GM23248 (cell line): ENCODE measurements around the gene EFR3B. TPM values are rescaled to one million over a fixed set of nuclear protein-coding genes. Genes with fewer than 3 reads are reported as not detected.

Source experiments
- DNase-seq: peaks from one replicate; pipeline ENCODE4 v3.0.0-alpha.2; 2015
- H2AFZ ChIP-seq: fragments of 200-600 bp; sonication (generic); 2 replicates; pipeline ENCODE4 v1.6.1; 2016; ENCODE audit warnings: antibody characterized with exemption
- H3F3A ChIP-seq: fragments of 200-600 bp; sonication (generic); 2 replicates; pipeline ENCODE4 v1.6.1; 2016; ENCODE audit warnings: mild to moderate bottlenecking, antibody characterized with exemption, mixed run types; ENCODE audit not compliant: insufficient read depth
- H3K27ac ChIP-seq: fragments of 200-600 bp; sonication (generic); 2 replicates; pipeline ENCODE4 v1.5.1; 2016; ENCODE audit warnings: mild to moderate bottlenecking
- H3K27me3 ChIP-seq: fragments of 200-600 bp; sonication (generic); replicated peaks from 2 replicates; pipeline ENCODE4 v1.6.1; 2016; ENCODE audit warnings: mild to moderate bottlenecking; ENCODE audit not compliant: insufficient read depth
- H3K36me3 ChIP-seq: fragments of 200-600 bp; sonication (generic); 2 replicates; pipeline ENCODE4 v1.6.1; 2016; ENCODE audit warnings: low read depth, mild to moderate bottlenecking
- H3K4me1 ChIP-seq: fragments of 200-600 bp; sonication (generic); 2 replicates; pipeline ENCODE4 v1.6.1; 2016; ENCODE audit warnings: mild to moderate bottlenecking; ENCODE audit not compliant: insufficient read depth
- H3K4me2 ChIP-seq: fragments of 200-600 bp; sonication (generic); one replicate; pipeline ENCODE4 v1.6.1; 2016; ENCODE audit warnings: mild to moderate bottlenecking; ENCODE audit not compliant: unreplicated experiment
- H3K4me3 ChIP-seq: fragments of 200-600 bp; sonication (generic); 2 replicates; pipeline ENCODE4 v1.5.1; 2016; ENCODE audit warnings: mild to moderate bottlenecking
- H3K79me2 ChIP-seq: fragments of 200-600 bp; sonication (generic); 2 replicates; pipeline ENCODE4 v1.6.1; 2016; ENCODE audit warnings: mild to moderate bottlenecking; ENCODE audit not compliant: insufficient read depth
- H3K9ac ChIP-seq: fragments of 200-600 bp; sonication (generic); 2 replicates; pipeline ENCODE4 v1.6.1; 2016; ENCODE audit warnings: mild to moderate bottlenecking
- H3K9me2 ChIP-seq: fragments of 200-600 bp; sonication (generic); 2 replicates; pipeline ENCODE4 v1.6.1; 2016; ENCODE audit warnings: mixed run types, mild to moderate bottlenecking, moderate library complexity; ENCODE audit not compliant: insufficient read depth
- H3K9me3 ChIP-seq: fragments of 200-600 bp; sonication (generic); one replicate; pipeline ENCODE4 v1.6.1; 2017; ENCODE audit warnings: low read depth
- H4K20me1 ChIP-seq: fragments of 200-600 bp; sonication (generic); 2 replicates; pipeline ENCODE4 v1.6.0; 2016; ENCODE audit not compliant: insufficient read depth
- EZH2 ChIP-seq: fragments of 200-600 bp; sonication (generic); IDR thresholded peaks from 2 replicates; pipeline ENCODE4 v1.6.1; 2018; ENCODE audit warnings: antibody characterized with exemption, mild to moderate bottlenecking; ENCODE audit not compliant: insufficient read depth, poor library complexity, severe bottlenecking
- EZH2phosphoT487 ChIP-seq: fragments of 200-600 bp; sonication (generic); IDR thresholded peaks from 2 replicates; pipeline ENCODE4 v1.6.1; 2018; ENCODE audit warnings: antibody characterized with exemption, moderate library complexity, mild to moderate bottlenecking, low read depth; ENCODE audit not compliant: insufficient read depth
- WGBS, 2 experiments: methylation state at CpG; one replicate each; pipeline ENCODE4 v1.1.6; 2015 to 2017; ENCODE audit warnings: low lambda C conversion rate in 2 of 2, low coverage in 1 of 2; ENCODE audit errors: missing lambda C conversion rate in 2 of 2; 5-methylcytosine and 5-hydroxymethylcytosine counted together
- in situ Hi-C: fragments of 300-500 bp; cut with MboI; formaldehyde crosslinking; loops from 2 replicates; pipeline ENCODE4 v1.15.0; 2020
- polyA plus RNA-seq: library from polyadenylated mRNA; unstranded; fragments of >200 nt; fragmentation: Nextera tagmentation; extraction: Ambion mirVana; gene quantifications from 2 replicates; pipeline ENCODE4 v1.2.1, GENCODE V29; 2016
- total RNA-seq: library from RNA; depleted of rRNA; stranded (reverse); fragments of >200 nt; shearing (Covaris generic); gene quantifications from 2 replicates; pipeline ENCODE4 v1.2.3, GENCODE V29; 2014

EFR3B gene
- total and polyA plus RNA-seq, 2 experiments from 2014 or later, result 0.51 to 0.97 TPM

- no peak overlapping the region for H3K9ac ChIP-seq
- no peaks in the 10 kb centered on the region for H3K9me2 ChIP-seq
Measured at GRCh38 chr2:25073914-25074313, 32.0 kb downstream of the EFR3B start.

GRCh38 chr2:25074826-25075225 lies 33.0 kb downstream of the EFR3B start:
- Histone ChIP-seq H2AFZ (no peak overlapping the region), H3K9ac (no peak overlapping the region), H3K4me3 (no peak overlapping the region), H4K20me1 (no peaks in the 10 kb centered on the region), H3K9me2 (no peaks in the 10 kb centered on the region), H3K4me2 (no peak overlapping the region), H3K4me1 (peaks cover 10% of the 10 kb centered on the region; the same call in 1 of the 2 replicates), H3K36me3 (no peaks in the 10 kb centered on the region), H3K27me3 (0 out of 2 replicates have a peak, but pooled peaks cover 3% of the 10 kb centered on the region), H3K27ac (no peak overlapping the region), H3F3A (peaks cover 9% of the 10 kb centered on the region), H3K9me3 (no peaks in the 10 kb centered on the region), H3K79me2 (no peaks in the 10 kb centered on the region)
- no peak for DNase-seq
- no peak for TF ChIP-seq EZH2phosphoT487
- TF ChIP-seq EZH2, result no peak
- 97 to 98% methylated on average over 3 of the region's 3 CpGs for WGBS, 2 experiments
- in situ Hi-C loops, result no loop called here

More at GRCh38 chr2:25073914-25074313, 32.0 kb downstream of the EFR3B start:
- Histone ChIP-seq H3F3A (peaks cover 9% of the 10 kb centered on the region), H3K4me2 (no peak overlapping the region), H3K27me3 (0 out of 2 replicates have a peak, but pooled peaks cover 3% of the 10 kb centered on the region), H3K79me2 (no peaks in the 10 kb centered on the region), H3K9me3 (no peaks in the 10 kb centered on the region), H4K20me1 (no peaks in the 10 kb centered on the region), H3K4me1 (peaks cover 10% of the 10 kb centered on the region; the same call in 1 of the 2 replicates), H2AFZ (no peak overlapping the region), H3K4me3 (no peak overlapping the region), H3K36me3 (no peaks in the 10 kb centered on the region), H3K27ac (no peak overlapping the region)
- no peak for DNase-seq
- TF ChIP-seq EZH2 (no peak), EZH2phosphoT487 (no peak)
- 96 to 99% methylated on average over 4 of the region's 4 CpGs for WGBS, 2 experiments
- in situ Hi-C loops, result no loop called here

DNA sequence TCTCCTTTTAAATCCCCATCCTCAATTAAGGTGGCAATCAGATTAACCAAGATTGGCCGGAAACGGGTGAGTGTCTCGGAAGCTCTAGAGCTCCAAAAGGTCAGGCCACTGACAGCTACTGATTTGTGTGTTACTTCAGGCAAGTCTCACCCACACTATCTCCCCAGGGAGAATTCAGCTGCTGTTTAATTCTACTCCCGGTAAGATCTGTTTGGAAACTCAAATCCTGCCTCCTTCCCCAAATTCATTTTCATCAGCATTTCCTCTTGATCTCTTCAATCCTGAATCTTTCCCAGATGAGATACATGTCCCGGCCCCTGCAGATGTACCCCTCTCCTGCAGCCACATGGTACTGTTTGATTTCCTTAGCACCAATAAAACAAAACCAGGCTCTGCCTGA lies 34.9 kb downstream of the EFR3B start:
- Histone ChIP-seq H3K9ac (no peak overlapping the region), H3K79me2 (no peaks in the 10 kb centered on the region), H3K27me3 (peaks cover 13% of the 10 kb centered on the region; the same call in 1 of the 2 replicates), H3K4me3 (no peak overlapping the region), H3F3A (peaks cover 9% of the 10 kb centered on the region), H4K20me1 (no peaks in the 10 kb centered on the region), H3K4me1 (peaks cover 10% of the 10 kb centered on the region; the same call in 1 of the 2 replicates), H3K9me2 (no peaks in the 10 kb centered on the region), H3K27ac (no peak overlapping the region), H3K4me2 (no peak overlapping the region), H3K9me3 (no peaks in the 10 kb centered on the region), H3K36me3 (no peaks in the 10 kb centered on the region), H2AFZ (no peak overlapping the region)
- 23 to 24% methylated on average over 5 of the region's 5 CpGs for WGBS, 2 experiments
- in situ Hi-C loops, result no loop called here
- no peak for TF ChIP-seq EZH2phosphoT487
- no peak for TF ChIP-seq EZH2
- peak; percentile 11 for DNase-seq

- Histone ChIP-seq H3K27ac (no peak overlapping the region), H3K9ac (no peak overlapping the region), H3K36me3 (no peaks in the 10 kb centered on the region), H3F3A (peaks cover 9% of the 10 kb centered on the region), H3K79me2 (no peaks in the 10 kb centered on the region), H4K20me1 (no peaks in the 10 kb centered on the region), H3K4me3 (no peak overlapping the region), H2AFZ (no peak overlapping the region), H3K9me3 (no peaks in the 10 kb centered on the region), H3K27me3 (peaks cover 21% of the 10 kb centered on the region; the same call in 1 of the 2 replicates), H3K4me2 (no peak overlapping the region), H3K4me1 (peaks cover 10% of the 10 kb centered on the region; the same call in 1 of the 2 replicates), H3K9me2 (no peaks in the 10 kb centered on the region)
- TF ChIP-seq EZH2phosphoT487 (no peak), EZH2 (no peak)
- DNase-seq, result no peak
- WGBS, 2 experiments, result 70 to 74% methylated on average over 2 of the region's 2 CpGs
- in situ Hi-C loops, result no loop called here
Measured at GRCh38 chr2:25077789-25078169, 35.9 kb downstream of the EFR3B start.
